Neuron (in vitro differentiated cells): ENCODE measurements around the gene NUP50.

Experiments used
- H2AFZ ChIP-seq: one replicate; pipeline ENCODE4 v1.6.1; 2013; ENCODE audit warnings: low read depth, mild to moderate bottlenecking, inconsistent platforms, low read length, moderate library complexity
- H3K27me3 ChIP-seq: one replicate; pipeline ENCODE4 v1.6.1; 2013; ENCODE audit warnings: low read length; ENCODE audit not compliant: insufficient read depth
- H3K36me3 ChIP-seq: one replicate; pipeline ENCODE4 v1.6.1; 2013; ENCODE audit warnings: low read length; ENCODE audit not compliant: insufficient read depth
- H3K4me1 ChIP-seq: one replicate; pipeline ENCODE4 v1.6.1; 2013; ENCODE audit warnings: low read length; ENCODE audit not compliant: insufficient read depth
- H3K4me3 ChIP-seq: 2 replicates; pipeline ENCODE4 v1.5.1; 2013; ENCODE audit warnings: mild to moderate bottlenecking, low read length, moderate library complexity
- H3K9me3 ChIP-seq: one replicate; pipeline ENCODE4 v1.6.1; 2013; ENCODE audit warnings: low read length

NUP50 gene

DNA sequence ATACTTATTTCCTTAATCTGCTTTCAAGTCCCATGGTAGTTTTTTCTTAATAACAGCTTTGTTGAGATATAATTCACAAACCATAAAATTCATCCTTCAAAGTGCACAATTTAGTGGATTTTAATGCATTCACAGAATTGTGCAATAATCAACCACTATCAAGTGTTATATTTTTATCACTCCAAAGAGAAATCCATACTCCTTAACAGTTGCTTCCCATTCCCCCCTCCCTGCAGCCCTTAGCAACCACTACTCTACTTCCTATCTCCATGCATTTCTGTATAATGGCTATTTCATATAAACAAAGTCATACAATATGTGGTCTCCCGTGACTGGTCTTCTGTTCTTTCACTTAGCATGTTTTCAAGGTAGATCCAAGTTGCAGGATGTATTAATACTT is 18.8 kb upstream of the NUP50 start:
- H3K9me3 ChIP-seq: no peaks in the 10 kb centered on the region
- H2AFZ ChIP-seq: no peak overlapping the region
- no peaks in the 10 kb centered on the region for H3K27me3 ChIP-seq
- H3K4me3 ChIP-seq: no peak overlapping the region
- H3K4me1 ChIP-seq: no peaks in the 10 kb centered on the region
- no peaks in the 10 kb centered on the region for H3K36me3 ChIP-seq

DNA sequence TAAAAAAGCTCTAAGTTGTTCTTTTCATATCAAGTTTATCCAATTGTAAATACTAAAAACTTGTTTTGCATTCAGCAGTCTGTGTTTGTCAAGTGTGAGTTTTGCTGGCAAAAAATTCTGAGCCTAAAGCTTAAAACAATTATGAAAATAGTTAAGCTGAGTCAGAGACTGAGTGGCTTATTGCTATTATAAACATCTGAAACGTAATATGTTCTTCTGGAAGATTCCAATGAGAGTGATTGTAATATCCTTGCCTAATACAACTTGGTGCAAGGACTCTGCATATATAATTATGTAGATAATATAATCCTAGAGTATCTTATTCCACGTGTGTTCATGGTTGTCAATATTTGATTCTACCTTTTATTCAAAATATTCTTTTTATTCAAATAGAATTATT is 14.1 kb upstream of the NUP50 start:
- Histone ChIP-seq H2AFZ (no peak overlapping the region), H3K4me1 (no peaks in the 10 kb centered on the region), H3K36me3 (no peaks in the 10 kb centered on the region), H3K9me3 (no peaks in the 10 kb centered on the region), H3K27me3 (no peaks in the 10 kb centered on the region), H3K4me3 (no peak overlapping the region)

DNA sequence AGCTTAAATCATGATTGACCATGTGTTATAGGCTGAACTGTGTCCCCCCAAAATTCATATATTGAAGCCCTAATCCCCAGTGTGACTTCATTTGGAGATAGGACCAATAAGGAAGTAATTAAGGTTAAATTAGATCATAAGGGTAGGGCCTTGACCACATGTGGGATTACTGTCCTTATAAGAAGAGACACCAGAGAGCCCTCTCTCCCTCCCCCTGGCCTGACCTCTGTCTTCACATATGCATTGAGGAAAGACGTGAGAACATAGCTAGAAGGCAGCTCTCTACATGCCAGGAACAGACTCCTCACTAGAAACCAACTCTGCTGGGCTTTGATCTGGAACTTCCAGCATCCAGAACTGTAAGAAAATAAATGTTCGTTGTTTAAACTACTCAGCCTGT is 13.6 kb upstream of the NUP50 start:
- Histone ChIP-seq H3K4me3 (no peak overlapping the region), H3K36me3 (no peaks in the 10 kb centered on the region), H3K9me3 (no peaks in the 10 kb centered on the region), H3K27me3 (no peaks in the 10 kb centered on the region), H2AFZ (no peak overlapping the region), H3K4me1 (no peaks in the 10 kb centered on the region)

DNA sequence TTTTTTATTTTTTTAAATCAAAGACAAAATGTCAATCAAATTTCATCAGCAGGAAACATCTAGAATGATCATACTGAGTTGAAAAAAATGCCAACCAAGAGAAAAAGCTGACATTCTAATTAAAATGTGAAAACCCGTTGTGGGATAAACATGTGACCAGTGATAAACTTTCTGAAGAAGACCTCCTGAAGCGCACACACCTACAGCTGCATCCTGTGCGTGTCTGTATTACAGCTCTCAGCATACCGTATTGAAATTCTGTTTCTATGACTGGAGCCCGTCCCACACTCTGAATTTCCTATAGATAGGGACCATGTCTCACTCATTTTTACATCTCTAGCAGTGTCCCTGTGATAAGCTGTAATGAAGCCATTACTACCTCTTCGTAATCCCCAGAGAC is 12.2 kb upstream of the NUP50 start:
- H3K9me3 ChIP-seq: no peaks in the 10 kb centered on the region
- H3K27me3 ChIP-seq: no peaks in the 10 kb centered on the region
- H3K36me3 ChIP-seq: no peaks in the 10 kb centered on the region
- no peak overlapping the region for H3K4me3 ChIP-seq
- no peaks in the 10 kb centered on the region for H3K4me1 ChIP-seq
- H2AFZ ChIP-seq: no peak overlapping the region

DNA sequence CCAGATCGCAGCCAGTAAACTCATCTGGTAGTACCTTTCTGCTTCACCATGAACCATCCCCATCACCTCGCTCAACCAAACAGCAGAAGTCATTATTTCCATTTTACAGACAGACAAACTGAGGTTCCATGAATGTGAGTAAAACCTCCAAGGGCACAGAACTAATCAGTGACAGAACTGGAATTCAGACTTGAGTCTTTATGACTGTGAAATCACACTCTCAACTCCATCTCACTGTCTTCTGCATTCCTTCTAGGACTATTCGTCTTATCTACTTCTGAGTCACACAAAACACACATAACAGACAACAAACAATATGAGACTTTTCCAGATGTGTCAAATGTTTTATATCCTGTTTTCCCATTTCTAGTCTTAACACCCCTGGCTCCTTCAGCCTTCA is 9.3 kb upstream of the NUP50 start:
- H3K4me3 ChIP-seq: no peak overlapping the region
- peaks cover 10% of the 10 kb centered on the region for H3K36me3 ChIP-seq
- no peaks in the 10 kb centered on the region for H3K9me3 ChIP-seq
- H3K27me3 ChIP-seq: no peaks in the 10 kb centered on the region
- no peaks in the 10 kb centered on the region for H3K4me1 ChIP-seq
- H2AFZ ChIP-seq: no peak overlapping the region

DNA sequence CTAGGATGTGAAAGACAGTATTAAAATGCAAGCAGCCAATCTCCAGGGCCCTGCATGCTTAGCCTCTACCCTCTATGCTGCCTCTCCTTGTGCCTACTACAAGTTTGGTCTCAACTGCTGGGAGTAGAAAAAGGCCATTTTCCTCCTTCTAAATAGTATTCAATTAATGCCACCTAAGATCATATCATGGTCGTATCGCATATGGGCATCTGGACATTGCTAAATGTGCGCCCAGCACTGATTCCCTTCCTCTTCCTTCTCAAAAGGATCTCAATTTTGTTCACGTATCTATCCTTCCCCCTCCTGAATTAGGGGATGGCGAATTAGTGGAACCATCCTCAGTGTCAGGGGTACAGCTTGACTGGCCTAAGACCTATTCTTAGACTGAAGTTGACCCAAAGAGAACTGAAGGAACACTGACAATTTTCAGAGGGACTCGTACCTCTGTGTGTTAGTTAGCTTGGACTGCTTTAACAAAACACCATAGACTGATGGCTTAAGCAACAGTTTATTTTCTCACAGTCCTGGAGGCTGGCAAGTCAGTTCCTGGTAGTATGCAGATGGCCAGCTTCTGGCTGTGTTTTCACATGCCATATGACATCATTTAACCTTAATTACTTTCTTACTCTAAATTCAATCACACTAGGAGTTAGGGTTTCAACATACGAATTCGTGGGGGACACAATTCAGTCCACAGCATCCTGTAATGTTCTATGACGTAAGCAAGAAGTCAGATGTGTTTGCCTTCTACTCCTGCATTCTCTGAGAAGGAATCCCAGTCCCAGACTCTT is 8.5 kb upstream of the NUP50 start:
- Histone ChIP-seq H2AFZ (no peak overlapping the region), H3K36me3 (peaks cover 10% of the 10 kb centered on the region), H3K9me3 (no peaks in the 10 kb centered on the region), H3K27me3 (no peaks in the 10 kb centered on the region), H3K4me1 (no peaks in the 10 kb centered on the region), H3K4me3 (no peak overlapping the region)

DNA sequence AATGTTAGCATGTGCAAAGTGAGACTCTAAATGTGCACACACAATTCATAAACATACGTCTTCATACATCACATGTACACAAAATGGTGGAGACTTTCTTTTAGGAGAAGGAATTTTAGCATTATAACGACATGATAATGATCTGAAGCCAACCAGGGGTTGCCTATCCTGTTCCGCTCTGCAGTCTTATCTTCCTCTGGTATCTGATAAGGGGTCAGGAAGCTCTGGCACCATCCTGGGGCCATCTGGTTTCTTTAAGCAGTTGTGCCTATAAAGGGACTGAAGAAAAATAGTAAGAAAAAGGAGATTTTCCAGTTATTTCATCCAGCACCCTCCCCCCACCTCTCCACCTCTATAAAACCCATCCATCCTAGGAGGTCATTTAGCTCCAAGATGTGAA is 5.8 kb upstream of the NUP50 start:
- Histone ChIP-seq H2AFZ (no peak overlapping the region), H3K36me3 (peaks cover 10% of the 10 kb centered on the region), H3K4me3 (no peak overlapping the region), H3K4me1 (peaks cover 5% of the 10 kb centered on the region), H3K27me3 (no peaks in the 10 kb centered on the region), H3K9me3 (no peaks in the 10 kb centered on the region)

DNA sequence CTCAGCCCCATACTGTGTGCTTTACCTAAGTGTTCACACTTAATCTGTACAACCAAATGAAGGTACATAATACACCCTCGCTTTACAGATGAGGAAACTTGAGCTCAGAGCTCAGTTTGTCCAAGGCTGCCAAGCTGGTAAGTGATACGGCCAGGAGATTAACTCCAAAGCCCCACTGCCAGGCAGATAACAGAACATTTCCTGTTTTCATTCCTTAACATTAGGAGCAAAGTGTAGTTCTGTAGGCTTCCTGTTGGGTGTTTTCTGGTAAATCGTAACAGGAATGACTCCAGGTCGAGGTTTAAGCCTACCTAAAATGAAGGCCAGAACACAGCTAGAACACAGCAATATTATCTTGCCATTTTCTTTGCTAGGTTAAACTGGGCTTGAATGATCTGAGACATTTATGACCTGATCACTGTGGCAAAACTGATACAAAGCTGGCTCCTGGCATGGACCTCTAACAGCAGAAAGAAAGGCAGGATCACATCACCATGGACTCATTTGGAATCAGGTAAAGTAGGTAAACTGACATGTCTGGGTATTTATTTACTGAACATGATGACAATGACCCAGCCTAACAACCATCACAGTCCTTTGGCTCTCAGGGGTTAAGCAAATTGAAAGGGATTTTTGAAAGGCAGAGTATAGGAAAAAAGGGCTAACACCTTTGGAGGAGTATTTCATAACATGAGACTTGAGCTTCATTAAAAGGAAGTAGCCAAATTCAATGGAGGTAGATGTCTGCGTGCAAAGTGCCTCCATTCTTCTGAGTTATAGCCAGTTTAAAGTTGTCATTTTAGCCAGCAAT is 3.9 kb upstream of the NUP50 start:
- Histone ChIP-seq H2AFZ (no peak overlapping the region), H3K36me3 (peaks cover 10% of the 10 kb centered on the region), H3K9me3 (no peaks in the 10 kb centered on the region), H3K4me1 (peaks cover 12% of the 10 kb centered on the region), H3K27me3 (no peaks in the 10 kb centered on the region), H3K4me3 (no peak overlapping the region)

DNA sequence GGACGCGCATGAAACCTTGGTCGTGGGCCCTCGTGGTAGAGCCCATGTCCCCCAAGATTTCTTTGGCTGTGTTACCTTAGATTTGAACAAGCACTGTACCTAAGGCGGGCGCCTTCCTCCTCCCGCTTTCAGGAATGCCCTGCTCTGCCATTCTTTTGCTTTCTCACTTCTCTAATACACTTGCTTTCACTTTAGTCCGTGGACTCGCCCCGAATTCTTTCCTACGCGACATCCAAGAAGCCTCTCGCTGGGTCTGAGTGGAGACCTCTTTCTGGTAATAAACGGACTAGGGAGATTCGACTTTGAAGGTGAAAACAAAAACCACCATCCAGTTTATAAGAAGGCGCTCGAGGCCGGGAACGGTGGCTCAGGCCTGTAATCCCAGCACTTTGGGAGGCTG is 1.2 kb upstream of the NUP50 start:
- no peak overlapping the region for H2AFZ ChIP-seq
- peaks cover 22% of the 10 kb centered on the region for H3K4me1 ChIP-seq
- H3K27me3 ChIP-seq: no peaks in the 10 kb centered on the region
- peak overlapping the region; percentile 79 for H3K4me3 ChIP-seq
- peaks cover 16% of the 10 kb centered on the region for H3K36me3 ChIP-seq
- no peaks in the 10 kb centered on the region for H3K9me3 ChIP-seq

DNA sequence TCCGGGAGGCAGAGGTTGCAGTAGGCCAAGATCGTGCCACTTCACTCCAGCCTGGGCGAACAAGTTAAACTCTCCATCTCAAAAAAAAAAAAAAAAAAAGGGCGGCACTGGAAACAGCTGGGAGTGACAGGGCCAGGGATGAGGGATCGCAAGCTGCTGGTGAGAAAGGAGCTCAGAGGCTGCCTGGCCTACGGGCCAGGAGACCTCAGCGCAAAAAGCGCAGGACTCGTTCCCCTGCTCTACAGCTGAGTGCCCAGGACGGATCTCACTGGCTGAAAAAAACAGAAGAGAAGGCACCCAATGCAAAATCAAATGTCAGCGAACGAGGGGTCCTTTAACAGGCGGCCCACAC is 650 bp upstream of the NUP50 start:
- no peaks in the 10 kb centered on the region for H3K27me3 ChIP-seq
- peak overlapping the region; percentile 81 for H2AFZ ChIP-seq
- H3K4me3 ChIP-seq: peak overlapping the region; percentile 79
- peaks cover 22% of the 10 kb centered on the region for H3K4me1 ChIP-seq
- H3K9me3 ChIP-seq: no peaks in the 10 kb centered on the region
- H3K36me3 ChIP-seq: peaks cover 15% of the 10 kb centered on the region

DNA sequence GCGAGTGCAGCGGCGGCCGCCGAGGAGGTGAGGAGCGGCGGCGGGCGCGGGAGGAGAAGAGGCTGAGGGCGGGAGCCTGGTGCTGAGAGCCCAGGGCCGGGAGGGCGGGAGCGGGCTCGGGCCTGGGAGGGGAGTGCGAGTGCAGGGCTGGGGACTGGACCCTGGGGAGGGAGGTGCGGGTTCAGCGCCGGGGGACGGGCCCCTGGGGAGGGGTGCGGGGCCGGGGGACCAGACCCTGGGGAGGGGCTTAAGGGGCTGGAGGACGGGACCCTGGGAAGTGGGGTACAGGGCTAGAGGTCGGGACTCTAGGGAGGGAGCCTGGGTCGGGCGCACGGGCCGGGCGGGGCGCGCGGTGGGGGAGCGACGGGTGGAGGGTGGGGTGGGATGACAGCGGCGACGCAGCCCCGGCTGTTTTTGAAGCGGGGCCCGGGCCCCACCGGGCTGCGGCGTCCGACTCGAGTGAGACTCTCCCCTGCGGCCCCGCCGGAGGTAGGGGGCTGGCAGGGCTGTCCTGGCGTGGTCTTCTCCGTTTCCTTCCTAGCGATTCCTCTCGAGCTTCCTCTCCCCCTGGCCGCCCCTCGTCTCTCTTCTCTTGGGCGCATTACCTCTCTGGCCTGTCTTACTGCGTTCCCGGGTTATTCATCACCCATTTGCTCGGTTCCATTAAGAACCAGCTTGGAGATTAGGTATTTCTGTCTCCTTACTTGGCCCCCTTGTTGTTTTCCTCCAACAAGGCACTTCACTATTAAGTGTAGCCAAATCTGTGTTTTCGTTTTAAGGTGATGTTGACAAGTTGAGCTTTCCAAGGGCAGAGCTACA is 754 bp downstream of the NUP50 start:
- Histone ChIP-seq H3K27me3 (no peaks in the 10 kb centered on the region), H3K4me3 (peak overlapping the region; percentile 79), H3K36me3 (peaks cover 27% of the 10 kb centered on the region), H2AFZ (peak overlapping the region; percentile 81), H3K9me3 (no peaks in the 10 kb centered on the region), H3K4me1 (peaks cover 22% of the 10 kb centered on the region)

DNA sequence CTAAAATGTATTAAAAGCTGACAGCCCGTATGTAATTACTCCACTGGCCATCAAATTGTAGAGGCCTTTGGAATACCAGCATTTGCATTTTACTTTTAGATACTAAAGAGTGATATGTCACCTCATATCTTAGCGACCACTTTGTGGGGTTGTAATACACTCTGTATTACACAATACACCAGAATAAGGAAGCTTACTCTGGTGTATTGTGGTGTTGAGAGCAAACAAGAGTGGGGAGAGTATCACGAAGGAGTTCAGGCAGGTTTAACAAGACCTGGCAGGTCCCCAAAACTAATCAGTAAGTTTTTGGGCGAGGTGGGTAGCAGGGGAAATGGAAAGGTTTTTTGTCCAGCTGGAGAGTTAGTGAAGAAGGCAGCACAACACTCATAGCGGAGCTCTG is 3.2 kb downstream of the NUP50 start:
- Histone ChIP-seq H2AFZ (no peak overlapping the region), H3K27me3 (no peaks in the 10 kb centered on the region), H3K4me3 (no peak overlapping the region), H3K4me1 (peaks cover 22% of the 10 kb centered on the region), H3K36me3 (peaks cover 51% of the 10 kb centered on the region), H3K9me3 (no peaks in the 10 kb centered on the region)
